Hindlimb muscle (tissue), 1 donor: ENCODE data around the gene TNIK. TPM values are rescaled to one million over a fixed set of nuclear protein-coding genes. Genes with fewer than 3 reads are reported as not detected.
"Not testable (repeated sequence)": the region's sequence is repeated elsewhere in the genome, so short reads cannot be mapped to it uniquely, and the experiment has no call there.

Experiments used
- DNase-seq: peaks from one replicate; pipeline ENCODE4 v3.0.0-alpha.2; 2013
- polyA plus RNA-seq: library from polyadenylated mRNA; unstranded; fragments of 120-200 nt; gene quantifications from one replicate; pipeline ENCODE4 v1.2.1, GENCODE V29; 2013; ENCODE audit not compliant: insufficient read length

Gene TNIK
- polyA plus RNA-seq, 1 donor, result 49.1 TPM

GRCh38 chr3:171468296-171468906 lies 8.2 kb upstream of the TNIK start:
- DNase-seq, result no peak

GRCh38 chr3:171465763-171466162 lies 5.6 kb upstream of the TNIK start:
- no peak for DNase-seq

GRCh38 chr3:171464462-171464861 lies 4.3 kb upstream of the TNIK start:
- no peak for DNase-seq

- no peak for DNase-seq
Observed at GRCh38 chr3:171462224-171462623, 2.0 kb upstream of the TNIK start.

- no peak for DNase-seq
Observed at GRCh38 chr3:171461525-171461917, 1.3 kb upstream of the TNIK start.

GRCh38 chr3:171460725-171461524 lies 720 bp upstream of the TNIK start:
- peak; percentile 57 for DNase-seq

GRCh38 chr3:171459137-171459941 lies 866 bp downstream of the TNIK start:
- DNase-seq, result peak; percentile 30

- DNase-seq, result no peak
Observed at GRCh38 chr3:171458864-171459136, 1.4 kb downstream of the TNIK start.

- no peak for DNase-seq
Observed at GRCh38 chr3:171458071-171458863, 1.9 kb downstream of the TNIK start.

GRCh38 chr3:171457607-171458061 lies 2.6 kb downstream of the TNIK start:
- DNase-seq, result no peak

GRCh38 chr3:171456765-171457606 lies 3.2 kb downstream of the TNIK start:
- DNase-seq, result no peak

- DNase-seq, result no peak
Observed at GRCh38 chr3:171455603-171456550, 4.3 kb downstream of the TNIK start.

- no peak for DNase-seq
Observed at GRCh38 chr3:171454041-171454440, 6.2 kb downstream of the TNIK start.

GRCh38 chr3:171453180-171453886 lies 6.9 kb downstream of the TNIK start:
- no peak for DNase-seq

GRCh38 chr3:171452328-171452727 lies 7.9 kb downstream of the TNIK start:
- DNase-seq, result no peak

GRCh38 chr3:171451915-171452314 lies 8.3 kb downstream of the TNIK start:
- no peak for DNase-seq

- DNase-seq, result not testable (repeated sequence)
Observed at GRCh38 chr3:171447579-171447891, 12.7 kb downstream of the TNIK start.

- DNase-seq, result no peak
Observed at GRCh38 chr3:171446801-171447578, 13.2 kb downstream of the TNIK start.

- no peak for DNase-seq
Observed at GRCh38 chr3:171446301-171446700, 13.9 kb downstream of the TNIK start.
